K562 (cell line): ENCODE measurements around the gene ACAT2. TPM values are rescaled to one million over a fixed set of nuclear protein-coding genes. Genes with fewer than 3 reads are reported as not detected.

ENCODE experiments used
- ATAC-seq: fragments of 200-7000 bp; cut with Tn5 transposase; 3 replicates; pipeline ENCODE4 v1.9.1; 2020; ENCODE audit warnings: moderate library complexity
- BruUV-seq: library from RNA; stranded (reverse); fragments of 400-500 nt; replicated peaks from 2 replicates; lab custom pipeline; 2021; lab: Mats Ljungman, UMichigan
- CTCF ChIA-PET: fragments of 300-600 bp; formaldehyde crosslinking; extraction: SDS; loops from one replicate; lab custom pipeline; 2021; ENCODE audit warnings: low intra/inter-chr PET ratio; lab: Yijun Ruan, JAX
- POLR2A ChIA-PET: fragments of 300-600, 350-650 bp; sonication (Branson Sonifier 250); formaldehyde crosslinking; extraction: SDS; loops from one replicate; lab custom pipeline; 2021; ENCODE audit warnings: antibody characterized with exemption, inconsistent platforms; lab: Yijun Ruan, JAX
- DNase-seq, 4 experiments: peaks; one replicate each; pipeline versions ENCODE4 v3.0.0 to v3.0.0-alpha.2; 2011 to 2018; ENCODE audit warnings: low spot score in 3 of 4, mixed read lengths in 3 of 4; ENCODE audit errors: extremely low read depth in 1 of 4
- FAIRE-seq: peaks from 2 replicates; lab custom pipeline; 2011; peaks lifted over from hg19 to GRCh38; lab: Jason Lieb, UNC
- H2AFZ ChIP-seq: 2 replicates; pipeline ENCODE4 v1.6.0; 2011; ENCODE audit warnings: low read depth, low read length, control low read depth, inconsistent platforms
- H3K27ac ChIP-seq: fragments of 200-600 bp; 3 replicates; pipeline ENCODE4 v1.8.0; 2011; ENCODE audit warnings: low read depth, mild to moderate bottlenecking, control low read depth, inconsistent platforms, low read length, moderate library complexity, mixed read lengths; ENCODE audit errors: extremely low read depth
- H3K27me3 ChIP-seq, 2 experiments: fragments of 300-600 bp in 1 of 2; 2 replicates in 1 of 2; 3 replicates in 1 of 2; pipeline versions ENCODE4 v1.6.0 to v1.8.0; 2011; ENCODE audit warnings: inconsistent platforms in 2 of 2, low read length in 2 of 2, mild to moderate bottlenecking in 1 of 2, mixed read lengths in 1 of 2, moderate library complexity in 1 of 2; ENCODE audit not compliant: control insufficient read depth in 2 of 2, insufficient read depth in 2 of 2
- H3K36me3 ChIP-seq: fragments of 300-600 bp; 3 replicates; pipeline ENCODE4 v1.8.0; 2011; ENCODE audit warnings: mild to moderate bottlenecking, low read length, inconsistent platforms; ENCODE audit not compliant: control insufficient read depth, insufficient read depth
- H3K4me1 ChIP-seq, 2 experiments: fragments of 200-600 bp in 1 of 2; replicated peaks in 1 of 2; 2 replicates in 1 of 2; 3 replicates in 1 of 2; pipeline versions ENCODE4 v1.5.1 to v1.8.0; 2011; ENCODE audit warnings: inconsistent platforms in 2 of 2, low read length in 2 of 2, mild to moderate bottlenecking in 1 of 2, mixed read lengths in 1 of 2, moderate library complexity in 1 of 2; ENCODE audit not compliant: control insufficient read depth in 2 of 2, insufficient read depth in 2 of 2
- H3K4me2 ChIP-seq: 2 replicates; pipeline ENCODE4 v1.6.1; 2011; ENCODE audit warnings: low read length, control low read depth, inconsistent platforms, mixed read lengths; ENCODE audit not compliant: insufficient read depth
- H3K4me3 ChIP-seq: fragments of 200-600 bp; sonication (generic), shearing (Covaris generic); 2 replicates; pipeline ENCODE4 v1.5.1; 2016; ENCODE audit warnings: control low read depth, inconsistent platforms
- H3K79me2 ChIP-seq: fragments of 200-600 bp; 3 replicates; pipeline ENCODE4 v1.8.0; 2011; ENCODE audit warnings: low read length, inconsistent platforms; ENCODE audit not compliant: control insufficient read depth, insufficient read depth
- H3K9ac ChIP-seq, 2 experiments: 2 replicates each; pipeline versions ENCODE4 v1.6.0 to v1.6.1; 2011; ENCODE audit warnings: low read depth in 2 of 2, low read length in 2 of 2, control low read depth in 1 of 2, inconsistent platforms in 1 of 2, mild to moderate bottlenecking in 1 of 2, mixed read lengths in 1 of 2; ENCODE audit not compliant: insufficient read depth in 1 of 2
- H3K9me1 ChIP-seq: one replicate; pipeline ENCODE4 v1.6.0; 2011; ENCODE audit warnings: inconsistent platforms, mild to moderate bottlenecking, low read length, moderate library complexity; ENCODE audit not compliant: control insufficient read depth, insufficient read depth
- H3K9me3 ChIP-seq: replicated peaks from 2 replicates; pipeline ENCODE4 v1.5.1; 2011; ENCODE audit warnings: low read depth, low read length, inconsistent platforms; ENCODE audit not compliant: control insufficient read depth, insufficient read depth
- H4K20me1 ChIP-seq: replicated peaks from 2 replicates; pipeline ENCODE4 v1.6.1; 2011; ENCODE audit warnings: low read length, inconsistent platforms, mixed read lengths; ENCODE audit not compliant: control insufficient read depth, insufficient read depth
- CBX1 ChIP-seq: sonication (generic); IDR thresholded peaks from 2 replicates; pipeline ENCODE4 v1.6.1; 2016; ENCODE audit warnings: antibody characterized with exemption, low read depth, mild to moderate bottlenecking
- MLLT1 ChIP-seq, 2 experiments: fragments of 450-650 bp; IDR thresholded peaks; 2 replicates each; pipeline ENCODE4 v1.6.1; 2016
- POLR2A ChIP-seq: fragments of 450-650 bp; conservative IDR thresholded peaks from 2 replicates; pipeline ENCODE4 v1.6.1; 2016
- SIN3A ChIP-seq, 2 experiments: fragments of 150-350 bp in 1 of 2; IDR thresholded peaks; 2 replicates each; pipeline ENCODE4 v1.6.1; 2011 to 2016; ENCODE audit warnings: borderline replicate concordance in 2 of 2, low read depth in 2 of 2, low read length in 2 of 2, mild to moderate bottlenecking in 2 of 2, moderate library complexity in 2 of 2; ENCODE audit not compliant: control insufficient read depth in 1 of 2
- ZBTB43 ChIP-seq: sonication (generic); formaldehyde crosslinking; IDR thresholded peaks from 2 replicates; pipeline ENCODE4 v1.8.0; 2023; ENCODE audit warnings: mild to moderate bottlenecking, missing genetic modification reagents
- ZFP36 ChIP-seq: fragments of 150-350 bp; IDR thresholded peaks from 2 replicates; pipeline ENCODE4 v1.6.1; 2018; ENCODE audit warnings: low read length, low read depth; ENCODE audit not compliant: partially characterized antibody
- ZNF780A ChIP-seq: fragments of 250-450 bp; sonication (Bioruptor Pico); IDR thresholded peaks from 2 replicates; pipeline ENCODE4 v1.5.0; 2021; ENCODE audit warnings: mild to moderate bottlenecking
- WGBS: fragments of 100-300 bp; shearing (Covaris generic); methylation state at CpG from one replicate; pipeline ENCODE4 v1.1.6; 2016; ENCODE audit warnings: low coverage, mixed read lengths; ENCODE audit not compliant: insufficient coverage; ENCODE audit errors: missing lambda C conversion rate; 5-methylcytosine and 5-hydroxymethylcytosine counted together
- in situ Hi-C: fragments of 300-500 bp; cut with MboI; formaldehyde crosslinking; loops from 4 replicates; pipeline ENCODE4 v1.15.0; 2018; ENCODE audit warnings: inconsistent platforms, mixed read lengths
- intact Hi-C: fragments of 100-400 bp; cut with micrococcal nuclease; formaldehyde crosslinking; loops from 2 replicates; pipeline ENCODE4 v1.14.2; 2022
- polyA plus RNA-seq, 8 experiments: library from polyadenylated mRNA; depleted of rRNA in 4 of 8; stranded (reverse) in 5 of 8; unstranded in 3 of 8; fragments of >200 nt; fragmentation: Nextera tagmentation in 2 of 8; fragmentation: Illumina TruSeq in 1 of 8; extraction: Ambion mirVana in 2 of 8; extraction: Trizol in 1 of 8; gene quantifications; 2 replicates each; pipeline versions ENCODE4 v1.2.1 to v1.2.3, GENCODE V29; 2011 to 2014; ENCODE audit warnings: inconsistent platforms in 1 of 8, missing spikeins in 1 of 8
- total RNA-seq, 7 experiments: library from RNA; depleted of rRNA in 6 of 7; stranded (reverse); fragments of >200 nt in 6 of 7; fragmentation: Illumina TruSeq in 2 of 7; extraction: Trizol in 2 of 7; gene quantifications; 2 replicates each; pipeline versions ENCODE4 v1.2.1 to v1.2.3, GENCODE V29; 2011 to 2021; ENCODE audit warnings: low replicate concordance in 1 of 7

The ACAT2 gene
- total and polyA plus RNA-seq, 9 of the 15 experiments (the other 6 are each of a cell fraction or from before 2014, with no cell fraction given) = 63.0 to 309 (median 144) TPM

DNA sequence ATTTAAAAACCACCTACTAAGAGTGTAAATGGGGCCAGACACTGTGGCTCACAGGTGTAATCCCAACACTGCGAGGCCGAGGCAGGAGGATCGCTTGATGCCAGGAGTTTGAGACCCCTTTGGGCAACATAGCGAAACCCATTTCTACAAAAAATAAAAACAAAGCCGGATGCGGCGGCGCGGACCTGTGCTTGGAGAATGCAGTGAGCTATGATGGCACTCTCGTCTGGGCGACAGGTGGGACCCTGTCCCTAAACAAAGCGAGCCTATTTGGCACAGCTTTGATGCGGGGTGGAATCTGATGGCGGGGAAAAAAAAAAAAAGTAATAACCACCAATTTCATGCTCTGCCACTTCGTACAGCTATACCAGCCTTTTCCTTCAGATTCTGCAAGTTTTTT lies 26.4 kb downstream of the ACAT2 start:
- no peak for DNase-seq
- ChIA-PET CTCF (interaction anchor here (0.6 to 1.4 kb wide), 2 partner anchors 97 to 100 kb away, joined by 3 read pairs; no protein-coding TSS in a partner anchor), POLR2A (interaction anchor here (0.6 to 4.6 kb wide), 16 partner anchors 8 to 180 kb away, joined by 3 to 37 read pairs (median 6); partner anchors contain the start of genes PNLDC1, SOD2 and WTAP)
- Histone ChIP-seq H3K36me3 (peaks cover 79% of the 10 kb centered on the region), H3K27me3 (no peaks in the 10 kb centered on the region), H3K4me3 (peak overlapping the region; percentile 93), H3K9ac (peak overlapping the region; percentile 97 to 99), H3K9me1 (no peaks in the 10 kb centered on the region), H3K27ac (peak overlapping the region; percentile 88), H3K4me1 (peaks cover 14 to 22% of the 10 kb centered on the region in 2 experiments; a peak in 4 of 5 replicates), H4K20me1 (peaks cover 20% of the 10 kb centered on the region; the same call in 1 of the 2 replicates), H3K79me2 (peaks cover 99% of the 10 kb centered on the region), H3K9me3 (no peaks in the 10 kb centered on the region), H2AFZ (no peak overlapping the region), H3K4me2 (peak overlapping the region; percentile 96)
- TF ChIP-seq ZBTB43 (CRISPR knock-in tag) (0 out of 2 replicates have a peak, but pooled peaks have one; percentile 41), POLR2A (no peak), ZNF780A (CRISPR knock-in tag) (no peak), SIN3A (IDR thresholded peaks at IDR 0.05; ENCODE audit: borderline replicate concordance in 2 of 2, control insufficient read depth in 1 of 2, low read depth in 2 of 2, low read length in 2 of 2) (0 out of 4 replicates have a peak, but pooled peaks of 1 of the 2 experiments have one; percentile 20), CBX1 (no peak), ZFP36 (no peak), MLLT1 (IDR thresholded peaks at IDR 0.05) (peak in 1 of 2 experiments; percentile 13; a peak in 1 of 4 replicates)
- FAIRE-seq = no peak
- no peak for ATAC-seq
- intact Hi-C loops = loop anchor here (1.0 to 2.0 kb wide), 2 partner anchors 18 to 27 kb away; no protein-coding TSS in a partner anchor
- 3% methylated on average over 15 of the region's 15 CpGs for WGBS
- BruUV-seq = no TSS peak
- in situ Hi-C loops = no loop called here
